GM18507 (cell line): ENCODE data around the gene MARS1.

Source experiments
- DNase-seq: peaks from one replicate; pipeline ENCODE4 v3.0.0; 2011; ENCODE audit warnings: low read depth; ENCODE audit not compliant: insufficient read length; ENCODE audit errors: extremely low spot score
- FAIRE-seq: peaks from 2 replicates; lab custom pipeline; 2011; peaks lifted over from hg19 to GRCh38; lab: Jason Lieb, UNC

The MARS1 gene

GRCh38 chr12:57470286-57470969 is 17.4 kb upstream of the MARS1 start:
- no peak for FAIRE-seq
- DNase-seq: no peak

- no peak for FAIRE-seq
- DNase-seq: no peak
These were observed 16.8 kb upstream of the MARS1 start for GRCh38 chr12:57470970-57471656.

GRCh38 chr12:57471661-57472060 is 16.2 kb upstream of the MARS1 start:
- no peak for FAIRE-seq
- DNase-seq: no peak

- DNase-seq (no peak), FAIRE-seq (no peak)
These were observed 15.5 kb upstream of the MARS1 start for GRCh38 chr12:57472391-57472790.

- DNase-seq (no peak), FAIRE-seq (no peak)
These were observed 14.5 kb upstream of the MARS1 start for GRCh38 chr12:57473392-57473791.

GRCh38 chr12:57473886-57474285 is 14.0 kb upstream of the MARS1 start:
- no peak for DNase-seq
- FAIRE-seq: no peak

- no peak for DNase-seq
- FAIRE-seq: no peak
These were observed 13.4 kb upstream of the MARS1 start for GRCh38 chr12:57474430-57474829.

GRCh38 chr12:57474862-57475261 is 13.0 kb upstream of the MARS1 start:
- FAIRE-seq (no peak), DNase-seq (no peak)

GRCh38 chr12:57475271-57476161 is 12.4 kb upstream of the MARS1 start:
- no peak for FAIRE-seq
- DNase-seq: no peak

- FAIRE-seq (peak; percentile 72), DNase-seq (no peak)
These were observed 11.5 kb upstream of the MARS1 start for GRCh38 chr12:57476162-57476992.

GRCh38 chr12:57476993-57477709 is 10.7 kb upstream of the MARS1 start:
- FAIRE-seq (peak; percentile 64), DNase-seq (no peak)

GRCh38 chr12:57477710-57478681 is 9.9 kb upstream of the MARS1 start:
- no peak for DNase-seq
- peak; percentile 94 for FAIRE-seq

- FAIRE-seq (peak; percentile 38), DNase-seq (no peak)
These were observed 8.9 kb upstream of the MARS1 start for GRCh38 chr12:57479043-57479375.

- FAIRE-seq (peak; percentile 91), DNase-seq (no peak)
These were observed 8.3 kb upstream of the MARS1 start, which contains the start of gene ARHGAP9 for GRCh38 chr12:57479376-57480115. Gene ARHGAP9 (minus strand): TSS chr12:57479866. CDS start chr12:57479406, 460 bp downstream.

GRCh38 chr12:57481671-57482070 is 6.2 kb upstream of the MARS1 start:
- DNase-seq: no peak
- no peak for FAIRE-seq

GRCh38 chr12:57483466-57483865 is 4.4 kb upstream of the MARS1 start:
- DNase-seq: no peak
- no peak for FAIRE-seq

- no peak for FAIRE-seq
- DNase-seq: no peak
These were observed 2.2 kb upstream of the MARS1 start for GRCh38 chr12:57485695-57486094.
